Stimulated activated CD4-positive, alpha-beta T cell treated with anti-CD3 and anti-CD28 coated beads, Interleukin-4, amount 100 ng/mL, for 24 hours (primary cell): ENCODE results near the gene AGPAT3.
"Not testable (repeated sequence)": the region's sequence is repeated elsewhere in the genome, so short reads cannot be mapped to it uniquely, and the experiment has no call there.

Experiments
- DNase-seq: peaks from one replicate; pipeline ENCODE4 v3.0.0-alpha.2; 2020

The AGPAT3 gene

GRCh38 chr21:43834146-43834905 is 30.7 kb upstream of the AGPAT3 start:
- no peak for DNase-seq

GRCh38 chr21:43835050-43835449 is 30.0 kb upstream of the AGPAT3 start:
- DNase-seq = no peak

GRCh38 chr21:43835861-43836260 is 29.2 kb upstream of the AGPAT3 start:
- DNase-seq = no peak

GRCh38 chr21:43836616-43837015 is 28.4 kb upstream of the AGPAT3 start:
- no peak for DNase-seq

GRCh38 chr21:43840259-43840658 is 24.8 kb upstream of the AGPAT3 start:
- no peak for DNase-seq

- no peak for DNase-seq
These were observed 22.3 kb upstream of the AGPAT3 start for GRCh38 chr21:43842742-43843141.

GRCh38 chr21:43844906-43845305 is 20.1 kb upstream of the AGPAT3 start:
- DNase-seq = not testable (repeated sequence)

- DNase-seq = no peak
These were observed 19.6 kb upstream of the AGPAT3 start for GRCh38 chr21:43845386-43845785.

GRCh38 chr21:43846430-43846829 is 18.6 kb upstream of the AGPAT3 start:
- DNase-seq = no peak

- DNase-seq = no peak
These were observed 17.7 kb upstream of the AGPAT3 start for GRCh38 chr21:43847301-43847700.

- no peak for DNase-seq
These were observed 16.3 kb upstream of the AGPAT3 start for GRCh38 chr21:43848771-43849170.

- no peak for DNase-seq
These were observed 15.3 kb upstream of the AGPAT3 start for GRCh38 chr21:43849532-43850299.

- no peak for DNase-seq
These were observed 14.2 kb upstream of the AGPAT3 start for GRCh38 chr21:43850728-43851295.

- no peak for DNase-seq
These were observed 13.4 kb upstream of the AGPAT3 start for GRCh38 chr21:43851593-43851992.

GRCh38 chr21:43853851-43854772 is 10.9 kb upstream of the AGPAT3 start:
- DNase-seq = no peak

- no peak for DNase-seq
These were observed 10.0 kb upstream of the AGPAT3 start for GRCh38 chr21:43854773-43855633.

- DNase-seq = no peak
These were observed 9.1 kb upstream of the AGPAT3 start for GRCh38 chr21:43855955-43856354.

GRCh38 chr21:43858806-43859648 is 6.0 kb upstream of the AGPAT3 start:
- DNase-seq = no peak

- no peak for DNase-seq
These were observed 5.2 kb upstream of the AGPAT3 start for GRCh38 chr21:43859747-43860214.

GRCh38 chr21:43861706-43862105 is 3.3 kb upstream of the AGPAT3 start:
- DNase-seq = no peak
